WTC11 (cell line): ENCODE data around the gene ABCB8. TPM values are rescaled to one million over a fixed set of nuclear protein-coding genes. Genes with fewer than 3 reads are reported as not detected.

ENCODE experiments used
- ATAC-seq: fragments of 200-7000 bp; cut with Tn5 transposase; 2 replicates; pipeline ENCODE4 v1.10.0; 2021; ENCODE audit warnings: mild to moderate bottlenecking, moderate library complexity
- CTCF ChIA-PET: fragments of 300-600 bp; sonication (Branson Sonifier 250); formaldehyde crosslinking; loops from one replicate; lab custom pipeline; 2021; ENCODE audit warnings: antibody characterized with exemption; lab: Charles Lee
- POLR2A ChIA-PET: fragments of 350-600 bp; sonication (Branson Sonifier 250); formaldehyde crosslinking; loops from one replicate; lab custom pipeline; 2021; ENCODE audit warnings: antibody characterized with exemption; lab: Charles Lee
- DNase-seq: peaks from one replicate; pipeline ENCODE4 v3.0.0; 2021; ENCODE audit warnings: low spot score
- H3K27ac Mint-ChIP-seq: 2 replicates; pipeline ENCODE4 v1.8.0; 2021; ENCODE audit warnings: mixed read lengths
- H3K27me3 Mint-ChIP-seq: 2 replicates; pipeline ENCODE4 v1.8.0; 2021; ENCODE audit warnings: low read depth, mild to moderate bottlenecking, moderate library complexity, mixed read lengths
- H3K36me3 Mint-ChIP-seq: 2 replicates; pipeline ENCODE4 v1.8.0; 2021; ENCODE audit warnings: mixed read lengths
- H3K4me1 Mint-ChIP-seq: 2 replicates; pipeline ENCODE4 v1.8.0; 2022; ENCODE audit warnings: mixed read lengths
- H3K4me3 Mint-ChIP-seq: 2 replicates; pipeline ENCODE4 v1.8.0; 2021; ENCODE audit warnings: mild to moderate bottlenecking, moderate library complexity, mixed read lengths
- H3K9me3 Mint-ChIP-seq: 2 replicates; pipeline ENCODE4 v1.8.0; 2021; ENCODE audit warnings: mixed read lengths
- ATF2 ChIP-seq: sonication (generic); formaldehyde crosslinking; IDR thresholded peaks from 2 replicates; pipeline ENCODE4 v1.8.1; 2022; ENCODE audit warnings: low read depth, missing genetic modification reagents, borderline replicate concordance
- ATF6 ChIP-seq: sonication (generic); formaldehyde crosslinking; IDR thresholded peaks from 2 replicates; pipeline ENCODE4 v1.8.1; 2023; ENCODE audit warnings: mild to moderate bottlenecking, missing genetic modification reagents
- CREB1 ChIP-seq: sonication (generic); formaldehyde crosslinking; IDR thresholded peaks from 2 replicates; pipeline ENCODE4 v1.8.0; 2023; ENCODE audit warnings: mild to moderate bottlenecking, missing genetic modification reagents
- E2F4 ChIP-seq: sonication (generic); formaldehyde crosslinking; IDR thresholded peaks from 2 replicates; pipeline ENCODE4 v1.8.1; 2022; ENCODE audit warnings: low read depth, mild to moderate bottlenecking, moderate library complexity, missing genetic modification reagents, borderline replicate concordance
- FOXK1 ChIP-seq: sonication (generic); formaldehyde crosslinking; IDR thresholded peaks from 2 replicates; pipeline ENCODE4 v1.8.0; 2022; ENCODE audit warnings: mild to moderate bottlenecking, moderate library complexity, missing genetic modification reagents
- FOXP1 ChIP-seq: sonication (generic); formaldehyde crosslinking; IDR thresholded peaks from 2 replicates; pipeline ENCODE4 v1.8.0; 2022; ENCODE audit warnings: missing genetic modification reagents, mild to moderate bottlenecking, moderate library complexity, borderline replicate concordance
- FOXP4 ChIP-seq: sonication (generic); formaldehyde crosslinking; IDR thresholded peaks from 2 replicates; pipeline ENCODE4 v1.8.0; 2022; ENCODE audit warnings: mild to moderate bottlenecking, missing genetic modification reagents
- GABPB1 ChIP-seq: sonication (generic); formaldehyde crosslinking; IDR thresholded peaks from 2 replicates; pipeline ENCODE4 v1.8.1; 2023; ENCODE audit warnings: mild to moderate bottlenecking, missing genetic modification reagents
- HMGXB4 ChIP-seq: sonication (generic); formaldehyde crosslinking; IDR thresholded peaks from 2 replicates; pipeline ENCODE4 v1.8.1; 2023; ENCODE audit warnings: mild to moderate bottlenecking, moderate library complexity, missing genetic modification reagents
- MAX ChIP-seq: sonication (generic); formaldehyde crosslinking; IDR thresholded peaks from 2 replicates; pipeline ENCODE4 v1.8.0; 2022; ENCODE audit warnings: mild to moderate bottlenecking, missing genetic modification reagents
- MYBL2 ChIP-seq: sonication (generic); formaldehyde crosslinking; IDR thresholded peaks from 2 replicates; pipeline ENCODE4 v1.8.1; 2023; ENCODE audit warnings: mild to moderate bottlenecking, moderate library complexity, missing genetic modification reagents
- NFE2L1 ChIP-seq: sonication (generic); formaldehyde crosslinking; IDR thresholded peaks from 2 replicates; pipeline ENCODE4 v1.8.1; 2023; ENCODE audit warnings: missing genetic modification reagents
- NFYB ChIP-seq: sonication (generic); formaldehyde crosslinking; conservative IDR thresholded peaks from 2 replicates; pipeline ENCODE4 v1.8.0; 2022; ENCODE audit warnings: low read depth, missing genetic modification reagents
- SP1 ChIP-seq: sonication (generic); formaldehyde crosslinking; conservative IDR thresholded peaks from 2 replicates; pipeline ENCODE4 v1.8.1; 2022; ENCODE audit warnings: missing genetic modification reagents
- TEAD1 ChIP-seq: sonication (generic); formaldehyde crosslinking; IDR thresholded peaks from 2 replicates; pipeline ENCODE4 v1.8.0; 2022; ENCODE audit warnings: mild to moderate bottlenecking, missing genetic modification reagents
- USF1 ChIP-seq: sonication (generic); formaldehyde crosslinking; IDR thresholded peaks from 2 replicates; pipeline ENCODE4 v1.8.0; 2022; ENCODE audit warnings: mild to moderate bottlenecking, missing genetic modification reagents
- USF2 ChIP-seq: sonication (generic); formaldehyde crosslinking; IDR thresholded peaks from 2 replicates; pipeline ENCODE4 v1.8.1; 2023; ENCODE audit warnings: mild to moderate bottlenecking, missing genetic modification reagents, moderate library complexity
- ZBTB43 ChIP-seq: sonication (generic); formaldehyde crosslinking; IDR thresholded peaks from 2 replicates; pipeline ENCODE4 v1.8.1; 2023; ENCODE audit warnings: mild to moderate bottlenecking, missing genetic modification reagents
- ZNF281 ChIP-seq: sonication (generic); formaldehyde crosslinking; IDR thresholded peaks from 2 replicates; pipeline ENCODE4 v1.8.0; 2023; ENCODE audit warnings: mild to moderate bottlenecking, missing genetic modification reagents
- ZNF423 ChIP-seq: fragments of 250-450 bp; sonication (Bioruptor Pico); IDR thresholded peaks from 2 replicates; pipeline ENCODE4 v2.1.2; 2022; ENCODE audit warnings: mild to moderate bottlenecking, moderate library complexity
- total RNA-seq: library from RNA; stranded (reverse); gene quantifications from 3 replicates; pipeline ENCODE4 v1.2.3, GENCODE V29; 2021

The ABCB8 gene
- total RNA-seq, 1 experiment from 2014 or later = 35.9 TPM

- CTCF ChIA-PET = interaction anchor here (0.5 to 2.6 kb wide), 37 partner anchors 11 to 182 kb away, joined by 3 to 36 read pairs (median 5); partner anchors contain the start of genes ABCB8, FASTK and H2BK1
- Mint-ChIP-seq H3K27ac (no peak overlapping the region), H3K4me3 (peak overlapping the region; percentile 83), H3K36me3 (peaks cover 14% of the 10 kb centered on the region), H3K9me3 (no peaks in the 10 kb centered on the region), H3K27me3 (peaks cover 2% of the 10 kb centered on the region; the same call in 1 of the 2 replicates), H3K4me1 (peaks cover 31% of the 10 kb centered on the region)
- peak; percentile 56 for ATAC-seq
- peak; percentile 94 for DNase-seq
- POLR2A ChIA-PET = interaction anchor here (0.6 to 2.3 kb wide), 11 partner anchors 12 to 1527 kb away, joined by 3 to 13 read pairs (median 8); partner anchors contain the start of genes ABCB8, ABCF2, FASTK and TMUB1
- peak; percentile 99 for TF ChIP-seq USF1
- TF ChIP-seq ZNF423 (CRISPR knock-in tag) = peak; percentile 18
- peak; percentile 95 for TF ChIP-seq MAX (CRISPR knock-in tag)
- no peak for TF ChIP-seq E2F4 (CRISPR knock-in tag)
- TF ChIP-seq USF2 (CRISPR knock-in tag) = peak; percentile 98
- peak; percentile 89 for TF ChIP-seq ZNF281 (CRISPR knock-in tag)
- TF ChIP-seq SP1 (CRISPR knock-in tag) = peak; percentile 75
- TF ChIP-seq ZBTB43 = peak; percentile 74
- TF ChIP-seq CREB1 (CRISPR knock-in tag) = 0 out of 2 replicates have a peak, but pooled peaks have one; percentile 46
- TF ChIP-seq NFYB = 0 out of 2 replicates have a peak, but pooled peaks have one; percentile 35
- TF ChIP-seq ATF6 (CRISPR knock-in tag) = no peak
- no peak for TF ChIP-seq ATF2 (CRISPR knock-in tag)
- TF ChIP-seq HMGXB4 = 0 out of 2 replicates have a peak, but pooled peaks have one; percentile 19
- no peak for TF ChIP-seq TEAD1
- TF ChIP-seq NFE2L1 (CRISPR knock-in tag) = 0 out of 2 replicates have a peak, but pooled peaks have one; percentile 44
- TF ChIP-seq MYBL2 (CRISPR knock-in tag) = peak; percentile 66; the same call in 1 of the 2 replicates
- peak; percentile 30; the same call in 1 of the 2 replicates for TF ChIP-seq FOXP4 (CRISPR knock-in tag)
- TF ChIP-seq GABPB1 (CRISPR knock-in tag) = peak; percentile 22; the same call in 1 of the 2 replicates
- TF ChIP-seq FOXK1 (CRISPR knock-in tag) = peak; percentile 61; the same call in 1 of the 2 replicates
- TF ChIP-seq FOXP1 (CRISPR knock-in tag) = peak; percentile 88
Observed at GRCh38 chr7:151062399-151063211, 34.4 kb downstream of the ABCB8 start.
